PFSK-1 (cell line): ENCODE measurements around the gene TESMIN.

ENCODE experiments used
- FOXP2 ChIP-seq: optimal IDR thresholded peaks from 2 replicates; pipeline ENCODE3; 2011; ENCODE audit warnings: borderline replicate concordance, control low read depth, inconsistent platforms; ENCODE audit not compliant: insufficient read depth; ENCODE audit errors: extremely low read length, extremely low read depth
- POLR2AphosphoS5 ChIP-seq: IDR thresholded peaks from 2 replicates; pipeline ENCODE4 v1.6.1; 2012; ENCODE audit warnings: low read depth, mild to moderate bottlenecking, control low read depth, low read length, moderate library complexity
- REST ChIP-seq, 2 experiments: IDR thresholded peaks; 2 replicates each; pipeline versions ENCODE4 v1.6.1 to v1.8.0; 2011 to 2012; ENCODE audit warnings: low read depth in 2 of 2, low read length in 2 of 2, control low read depth in 1 of 2, inconsistent platforms in 1 of 2, mild to moderate bottlenecking in 1 of 2, moderate library complexity in 1 of 2; ENCODE audit not compliant: insufficient read depth in 1 of 2
- SIN3A ChIP-seq: IDR thresholded peaks from 2 replicates; pipeline ENCODE4 v1.6.1; 2012; ENCODE audit warnings: mild to moderate bottlenecking, low read length, moderate library complexity, borderline replicate concordance; ENCODE audit not compliant: insufficient read depth
- TAF1 ChIP-seq: IDR thresholded peaks from 2 replicates; pipeline ENCODE4 v1.6.1; 2012; ENCODE audit warnings: low read length, control low read depth, borderline replicate concordance; ENCODE audit not compliant: insufficient read depth

The TESMIN gene

GRCh38 chr11:68735646-68736045 lies 15.7 kb downstream of the TESMIN start:
- TF ChIP-seq REST (IDR thresholded peaks at IDR 0.05; ENCODE audit: insufficient read depth in 1 of 2, low read depth in 2 of 2, low read length in 2 of 2) (no peak), FOXP2 (no peak), TAF1 (no peak), SIN3A (no peak), POLR2AphosphoS5 (no peak)

GRCh38 chr11:68735125-68735524 lies 16.2 kb downstream of the TESMIN start:
- TF ChIP-seq TAF1 (no peak), REST (IDR thresholded peaks at IDR 0.05; ENCODE audit: insufficient read depth in 1 of 2, low read depth in 2 of 2, low read length in 2 of 2) (no peak), FOXP2 (no peak), POLR2AphosphoS5 (no peak), SIN3A (no peak)

GRCh38 chr11:68734111-68734510 lies 17.2 kb downstream of the TESMIN start:
- TF ChIP-seq FOXP2, result no peak
- no peak for TF ChIP-seq SIN3A
- no peak for TF ChIP-seq TAF1
- TF ChIP-seq REST (IDR thresholded peaks at IDR 0.05; ENCODE audit: insufficient read depth in 1 of 2, low read depth in 2 of 2, low read length in 2 of 2), result no peak
- no peak for TF ChIP-seq POLR2AphosphoS5

- no peak for TF ChIP-seq POLR2AphosphoS5
- no peak for TF ChIP-seq REST (IDR thresholded peaks at IDR 0.05; ENCODE audit: insufficient read depth in 1 of 2, low read depth in 2 of 2, low read length in 2 of 2)
- no peak for TF ChIP-seq FOXP2
- TF ChIP-seq TAF1, result no peak
- TF ChIP-seq SIN3A, result no peak
These were observed 23.5 kb downstream of the TESMIN start for GRCh38 chr11:68727783-68728182.

GRCh38 chr11:68724293-68724692 lies 27.0 kb downstream of the TESMIN start:
- TF ChIP-seq POLR2AphosphoS5 (no peak), FOXP2 (no peak), REST (IDR thresholded peaks at IDR 0.05; ENCODE audit: insufficient read depth in 1 of 2, low read depth in 2 of 2, low read length in 2 of 2) (no peak), TAF1 (no peak), SIN3A (no peak)
